Right renal pelvis (tissue), 4 donors: ENCODE measurements around the gene PAX5. TPM values are rescaled to one million over a fixed set of nuclear protein-coding genes. Genes with fewer than 3 reads are reported as not detected.

Source experiments
- DNase-seq, 4 donors: peaks; one replicate each; pipeline ENCODE4 v3.0.0-alpha.2; 2013; ENCODE audit warnings: low read depth in 4 of 4, low spot score in 3 of 4, missing footprints in 1 of 4
- polyA plus RNA-seq, 4 donors: library from polyadenylated mRNA; unstranded; fragments of 120-200 nt; gene quantifications; one replicate each; pipeline ENCODE4 v1.2.1, GENCODE V29; 2013; ENCODE audit not compliant: insufficient read length in 4 of 4

PAX5 gene
- polyA plus RNA-seq, 4 donors, result 0.08 to 0.19 (median 0.16) TPM

DNA sequence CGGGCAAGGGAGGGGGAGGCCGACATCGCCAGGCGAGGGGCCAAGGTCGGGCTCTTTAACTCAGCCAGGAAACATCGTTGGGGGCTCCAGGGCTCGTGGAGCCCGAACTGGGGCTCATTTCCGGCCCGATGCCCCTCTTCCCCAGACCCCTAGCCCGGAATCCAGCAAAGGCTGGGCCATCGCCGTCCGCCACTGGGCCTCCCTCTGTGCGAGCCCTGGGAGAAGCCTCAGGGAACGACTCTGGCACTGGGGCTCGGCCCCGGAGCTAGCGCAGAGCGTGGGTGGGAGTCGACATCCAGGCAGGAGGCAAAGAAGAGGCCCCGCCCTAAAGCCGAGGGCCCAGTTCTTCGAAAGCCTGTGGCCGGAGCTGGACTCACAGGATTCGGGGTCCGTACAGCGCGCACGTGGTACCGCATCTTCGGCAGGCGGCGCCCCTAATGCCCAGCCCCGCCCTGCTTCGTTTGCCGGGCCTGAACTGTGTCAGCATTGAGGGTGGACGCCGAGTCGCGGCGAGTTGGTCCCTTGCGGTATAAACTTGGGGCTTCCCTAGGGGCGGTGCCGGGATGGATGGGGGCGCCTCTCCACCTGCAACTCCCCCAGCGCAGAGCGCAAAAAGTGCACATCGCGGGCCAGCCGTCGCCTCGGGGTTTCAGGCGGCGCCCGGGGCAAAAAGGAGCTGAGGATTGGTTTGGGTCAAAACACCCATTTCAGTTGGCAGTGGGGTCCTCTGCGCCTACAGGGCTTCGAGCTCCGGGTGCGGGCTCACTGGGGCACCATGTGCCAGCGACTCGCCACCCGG is 3.6 kb upstream of the PAX5 start:
- DNase-seq, result no peak

GRCh38 chr9:37036776-37037502 is 2.9 kb upstream of the PAX5 start:
- DNase-seq, result peak in 1 of 4 donors; percentile 39

- DNase-seq, result no peak
These were observed 2.3 kb upstream of the PAX5 start for GRCh38 chr9:37036371-37036775.

- peak in 1 of 4 donors; percentile 51 for DNase-seq
These were observed 1.7 kb upstream of the PAX5 start for GRCh38 chr9:37035648-37036370.

DNA sequence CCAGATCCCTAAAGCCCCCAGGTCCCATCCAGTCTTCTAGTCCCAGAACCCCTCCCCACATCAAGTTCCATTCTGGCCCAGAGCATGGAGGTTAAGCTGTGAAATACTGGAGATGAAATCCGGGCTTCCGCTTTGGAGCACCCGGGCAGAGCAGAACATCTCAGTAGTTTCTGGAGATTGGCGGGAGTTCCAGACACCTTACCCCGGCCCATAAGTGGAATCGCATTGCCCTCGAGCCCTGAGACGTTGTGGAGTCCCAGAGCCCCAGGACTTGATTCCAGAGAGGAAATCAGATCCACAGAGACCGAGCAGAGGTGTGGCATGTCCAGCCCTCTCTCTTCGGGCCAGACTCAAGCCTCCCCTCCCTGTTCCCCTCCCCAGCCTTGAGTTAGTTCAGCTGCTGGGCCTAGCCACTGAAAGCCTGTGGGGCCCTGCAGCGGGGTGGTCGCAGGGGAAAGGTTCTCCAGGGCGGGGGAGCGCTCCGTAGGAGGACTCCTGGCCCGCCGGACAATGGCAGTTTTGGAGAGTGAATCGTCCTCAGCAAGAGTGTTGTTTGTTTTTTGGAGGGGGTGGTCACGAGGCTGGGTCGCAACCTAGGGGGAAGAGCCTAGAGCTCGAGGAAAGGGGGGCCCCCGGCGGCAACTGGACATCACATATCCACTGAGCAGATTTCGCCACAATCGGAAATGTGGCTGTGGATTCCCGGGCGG is 1.0 kb upstream of the PAX5 start:
- peak in 1 of 4 donors; percentile 34 for DNase-seq

DNA sequence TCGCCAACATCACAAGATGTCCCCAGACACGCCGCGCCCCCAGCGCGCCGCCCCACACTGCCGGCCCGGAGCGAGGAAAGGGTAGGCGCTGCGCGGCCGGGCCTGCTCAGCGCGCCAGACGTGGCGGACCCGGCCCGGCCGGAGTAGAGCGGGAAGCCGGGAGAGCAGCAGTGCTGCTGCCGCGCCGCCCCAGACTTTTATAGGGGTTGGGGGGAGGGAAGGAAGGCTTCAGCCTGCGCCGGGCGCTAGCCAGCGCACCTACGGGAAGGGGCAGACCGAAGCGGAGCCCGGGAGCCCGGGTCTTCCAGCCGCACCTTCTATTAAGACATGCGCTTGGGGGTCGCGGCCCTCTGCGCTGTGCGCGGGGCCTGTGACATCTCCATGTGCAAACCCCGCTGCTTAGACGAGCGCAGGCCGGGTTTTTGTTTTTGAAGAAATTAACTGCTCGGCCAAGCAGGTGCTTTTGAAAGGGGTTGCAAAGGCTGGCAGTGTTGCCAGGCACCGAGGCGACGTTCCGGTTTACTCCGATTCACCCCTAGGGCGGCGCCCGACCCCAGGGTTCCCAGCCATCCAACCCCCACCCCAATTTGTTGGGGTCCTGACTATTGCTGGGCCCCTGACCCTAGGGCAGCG is 353 bp upstream of the PAX5 start:
- no peak for DNase-seq

DNA sequence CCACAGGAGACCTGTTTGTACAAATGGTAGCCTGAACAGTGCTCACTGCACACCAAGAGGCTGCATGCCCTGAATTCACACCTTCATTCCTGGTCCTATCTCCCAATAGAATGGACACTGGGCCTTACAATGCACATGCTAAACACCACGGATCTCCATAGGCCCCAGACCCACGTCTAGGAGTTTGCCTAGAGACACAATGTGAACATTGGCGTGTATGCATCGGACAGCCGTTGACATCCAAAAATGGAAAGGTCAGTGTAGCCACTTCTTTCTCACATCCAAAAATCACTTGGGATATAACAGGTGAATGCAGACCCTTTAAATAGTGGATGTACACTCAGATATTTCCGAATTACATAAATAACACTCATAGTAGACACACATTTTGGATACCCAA is 927 bp downstream of the PAX5 start:
- no peak for DNase-seq

DNA sequence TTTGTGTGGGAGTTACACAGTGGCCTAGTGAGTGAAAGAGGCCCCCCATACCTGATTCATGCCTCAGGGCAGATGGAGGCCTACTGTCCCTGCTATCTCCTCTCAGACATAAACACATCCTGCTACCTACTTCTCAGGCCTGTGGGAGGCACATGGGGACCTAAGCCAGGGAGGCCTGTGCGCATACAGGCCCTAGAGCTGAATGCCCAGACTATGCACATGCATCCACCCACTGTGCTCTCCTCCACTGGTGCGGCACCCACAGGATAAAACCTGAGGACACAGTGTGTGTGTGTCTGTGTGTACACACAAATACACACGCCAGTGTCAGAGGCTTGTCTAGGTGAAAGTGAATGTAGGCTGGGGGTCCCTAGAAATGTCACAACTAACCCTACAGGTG is 1.4 kb downstream of the PAX5 start:
- no peak for DNase-seq

GRCh38 chr9:37031902-37032301 is 2.2 kb downstream of the PAX5 start:
- no peak for DNase-seq

DNA sequence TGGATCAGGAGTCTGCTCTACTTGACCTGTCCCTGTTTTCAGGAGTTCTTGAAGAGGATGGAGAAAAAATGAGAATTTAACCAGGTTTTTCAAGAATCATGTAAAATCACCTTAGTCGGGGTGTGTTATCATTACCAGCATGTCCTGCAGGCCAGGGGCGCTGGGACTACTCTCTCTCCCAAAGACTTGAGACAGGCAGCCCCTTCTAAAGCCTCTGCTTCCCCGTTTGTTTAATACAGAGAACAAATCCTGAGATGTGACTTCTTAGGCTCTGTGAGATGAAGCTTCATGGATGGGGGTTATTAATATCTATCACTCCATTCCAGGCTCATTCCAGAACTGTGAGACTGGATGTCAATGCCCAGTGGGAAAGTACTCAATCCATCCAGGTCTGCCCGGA is 3.0 kb downstream of the PAX5 start:
- DNase-seq, result no peak

GRCh38 chr9:37030611-37030939 is 3.5 kb downstream of the PAX5 start:
- no peak for DNase-seq

DNA sequence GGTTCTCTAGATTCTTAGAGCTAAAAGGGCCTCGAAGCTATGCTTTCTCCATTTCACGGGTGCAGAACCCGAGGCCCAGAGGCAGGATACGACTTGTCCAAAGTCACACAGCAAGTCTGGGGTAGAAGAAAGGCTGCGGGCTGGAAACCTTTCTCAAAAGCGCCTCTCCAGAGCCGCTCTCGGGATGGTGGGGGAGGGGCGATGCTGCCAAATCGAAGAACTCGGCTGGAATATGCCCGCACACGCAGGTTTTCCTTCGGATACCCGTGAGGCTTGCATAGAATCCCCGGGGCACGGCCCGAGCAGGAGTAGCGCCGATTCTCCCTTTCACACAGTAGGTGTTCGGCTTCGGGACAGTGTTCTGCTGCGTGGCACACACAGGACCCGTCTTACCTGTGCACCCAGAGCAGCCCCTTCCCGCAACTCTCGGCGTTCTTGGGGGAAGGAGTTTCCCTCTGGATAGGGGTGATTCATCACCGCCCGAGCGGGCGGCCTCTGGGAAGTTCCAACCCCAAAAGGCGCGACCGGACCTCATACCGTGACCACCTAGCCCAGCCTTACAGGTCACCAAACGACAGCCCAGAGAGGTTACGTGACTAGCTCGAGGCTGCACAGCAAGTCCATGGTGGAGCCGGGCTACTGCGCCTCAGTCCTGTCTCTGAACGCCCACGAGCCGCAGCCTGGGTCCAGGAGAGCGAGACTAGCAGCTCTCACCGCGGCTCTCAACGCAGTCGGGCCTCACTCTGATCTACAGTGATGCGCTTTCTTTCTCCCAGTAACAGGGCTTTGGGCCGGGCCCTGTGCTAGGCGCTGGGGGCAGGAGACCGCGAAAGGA is 4.1 kb downstream of the PAX5 start:
- no peak for DNase-seq

- no peak for DNase-seq
These were observed 4.7 kb downstream of the PAX5 start for GRCh38 chr9:37029304-37029775.

- no peak for DNase-seq
These were observed 5.5 kb downstream of the PAX5 start for GRCh38 chr9:37028420-37029031.

DNA sequence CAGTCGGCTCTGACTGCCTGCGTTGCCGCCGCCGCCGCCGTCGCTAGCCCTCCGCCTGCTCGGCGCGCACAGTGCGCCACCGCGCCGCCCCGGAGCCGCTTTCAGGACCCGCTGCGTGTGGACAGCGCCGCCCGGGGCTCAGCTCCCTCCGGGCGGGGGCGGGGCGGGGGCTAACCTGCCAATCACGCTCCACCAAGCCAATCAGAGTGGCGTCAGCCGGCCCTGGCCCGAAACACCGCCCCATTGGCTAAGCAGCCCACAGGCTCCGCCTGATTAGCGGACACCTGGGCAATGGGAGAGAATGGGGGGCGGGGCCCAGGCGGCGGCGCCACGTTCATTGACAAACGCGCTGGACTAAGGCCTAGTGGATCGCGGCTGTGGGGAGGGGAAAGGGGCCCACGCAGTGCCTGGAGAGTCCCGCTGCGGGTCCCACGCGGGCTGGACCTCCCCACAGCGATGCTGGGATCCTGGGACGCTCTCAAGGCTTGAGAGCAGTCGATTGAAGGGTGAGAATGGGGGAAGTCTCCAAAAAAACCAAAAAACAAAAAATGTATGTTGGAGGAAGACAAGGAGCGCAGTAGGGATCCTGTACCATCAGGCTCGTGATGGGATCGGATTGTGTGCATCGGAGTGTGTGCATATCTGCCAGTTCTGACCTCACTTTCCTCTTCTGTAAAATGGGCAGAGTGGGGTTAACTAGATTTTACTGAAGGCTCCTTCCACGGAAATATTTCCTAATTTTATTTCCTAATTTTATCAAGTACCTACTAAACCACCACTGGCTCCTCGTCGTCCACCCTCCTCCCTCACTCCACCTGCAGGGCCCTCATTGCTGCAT is 6.3 kb downstream of the PAX5 start:
- peak; percentile 84 to 91 (median 87) for DNase-seq

- DNase-seq, result no peak
These were observed 7.0 kb downstream of the PAX5 start for GRCh38 chr9:37026931-37027581.

DNA sequence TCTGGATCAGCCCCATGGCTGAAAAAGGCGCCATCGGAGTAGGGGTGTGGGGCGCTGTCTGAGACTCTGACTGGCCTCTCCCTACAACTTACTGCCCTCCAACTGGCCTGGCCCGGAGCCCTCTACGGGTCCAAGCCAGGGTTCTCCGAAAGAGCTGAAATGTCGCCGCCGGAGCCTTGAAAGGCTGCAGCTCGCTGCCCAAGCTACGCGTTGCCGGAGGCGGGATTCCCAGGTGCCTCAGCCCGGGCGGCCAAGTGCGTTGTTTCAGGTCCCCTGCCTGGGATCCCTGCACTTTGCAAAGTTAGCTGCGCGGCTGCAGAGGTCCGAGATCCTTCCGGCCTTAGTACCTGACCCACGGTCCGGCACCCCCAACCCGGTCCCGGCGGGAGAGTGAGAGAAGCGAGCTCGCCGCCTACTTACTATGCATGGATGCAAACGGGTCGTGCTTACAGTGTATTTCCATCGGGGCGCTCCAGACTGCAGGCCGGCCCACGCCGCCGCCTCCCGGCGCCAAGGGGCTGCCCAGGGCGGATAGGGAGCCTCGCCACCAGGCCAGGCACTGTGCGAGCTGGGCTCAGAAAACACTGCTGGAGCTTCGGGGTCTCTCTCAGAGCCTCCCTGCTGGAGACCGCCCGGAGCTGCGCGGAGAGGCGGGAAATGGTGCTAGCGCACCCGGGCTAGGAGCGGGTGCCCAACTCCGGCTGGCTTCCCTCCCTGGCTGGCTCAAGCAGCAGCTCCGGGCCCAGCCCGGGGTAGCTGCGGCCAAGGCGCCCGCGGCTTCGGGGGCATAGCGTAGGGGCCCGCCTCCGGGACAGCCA is 7.7 kb downstream of the PAX5 start:
- DNase-seq, result no peak
